ENCODE results near the gene ISCU.
"Not testable (repeated sequence)": the region's sequence is repeated elsewhere in the genome, so short reads cannot be mapped to it uniquely, and the experiment has no call there.

Gene ISCU

GRCh38 chr12:108586306-108586705 is 23.9 kb downstream of the ISCU start:
- DNase-seq (ENCODE audit: low read depth): no peak
- H3K4me3 ChIP-seq (replicated peaks; ENCODE audit: low read depth, low read length): no peak overlapping the region
- TF ChIP-seq CTCF (IDR thresholded peaks at IDR 0.05; ENCODE audit: low read length, missing control alignments): no peak

GRCh38 chr12:108587826-108588225 is 25.4 kb downstream of the ISCU start:
- TF ChIP-seq CTCF (IDR thresholded peaks at IDR 0.05; ENCODE audit: low read length, missing control alignments): no peak
- no peak overlapping the region for H3K4me3 ChIP-seq (replicated peaks; ENCODE audit: low read depth, low read length)

GRCh38 chr12:108589028-108589839 is 26.8 kb downstream of the ISCU start:
- DNase-seq (ENCODE audit: low read depth): peak; percentile 50
- TF ChIP-seq CTCF (IDR thresholded peaks at IDR 0.05; ENCODE audit: low read length, missing control alignments): no peak
- no peak overlapping the region for H3K4me3 ChIP-seq (replicated peaks; ENCODE audit: low read depth, low read length)

More at GRCh38 chr12:108587826-108588225, 25.4 kb downstream of the ISCU start:
- no peak for DNase-seq (ENCODE audit: low read depth)

GRCh38 chr12:108589840-108590229 is 27.4 kb downstream of the ISCU start:
- TF ChIP-seq CTCF (IDR thresholded peaks at IDR 0.05; ENCODE audit: low read length, missing control alignments): no peak
- no peak overlapping the region for H3K4me3 ChIP-seq (replicated peaks; ENCODE audit: low read depth, low read length)
- no peak for DNase-seq (ENCODE audit: low read depth)

GRCh38 chr12:108590463-108590862 is 28.1 kb downstream of the ISCU start:
- not testable (repeated sequence) for DNase-seq (ENCODE audit: low read depth); H3K4me3 ChIP-seq (replicated peaks; ENCODE audit: low read depth, low read length)

- no peak for TF ChIP-seq CTCF (IDR thresholded peaks at IDR 0.05; ENCODE audit: low read length, missing control alignments)
- no peak overlapping the region for H3K4me3 ChIP-seq (replicated peaks; ENCODE audit: low read depth, low read length)
- DNase-seq (ENCODE audit: low read depth): no peak
Measured at GRCh38 chr12:108591267-108591980, 29.0 kb downstream of the ISCU start.

GRCh38 chr12:108592033-108592909 is 29.9 kb downstream of the ISCU start:
- DNase-seq (ENCODE audit: low read depth): no peak
- TF ChIP-seq CTCF (IDR thresholded peaks at IDR 0.05; ENCODE audit: low read length, missing control alignments): no peak
- no peak overlapping the region for H3K4me3 ChIP-seq (replicated peaks; ENCODE audit: low read depth, low read length)
